DMS114 treated with DMSO at 0.1 percent for 48 hours (cell line): ENCODE results near the gene GRM7.

Experiments used
- DNase-seq: peaks from one replicate; lab custom pipeline; 2025; ENCODE audit not compliant: unreplicated experiment; lab: John Stamatoyannopoulos, UW

Gene GRM7

GRCh38 chr3:7630925-7631324 lies 770.0 kb downstream of the GRM7 start:
- DNase-seq = no peak

DNA sequence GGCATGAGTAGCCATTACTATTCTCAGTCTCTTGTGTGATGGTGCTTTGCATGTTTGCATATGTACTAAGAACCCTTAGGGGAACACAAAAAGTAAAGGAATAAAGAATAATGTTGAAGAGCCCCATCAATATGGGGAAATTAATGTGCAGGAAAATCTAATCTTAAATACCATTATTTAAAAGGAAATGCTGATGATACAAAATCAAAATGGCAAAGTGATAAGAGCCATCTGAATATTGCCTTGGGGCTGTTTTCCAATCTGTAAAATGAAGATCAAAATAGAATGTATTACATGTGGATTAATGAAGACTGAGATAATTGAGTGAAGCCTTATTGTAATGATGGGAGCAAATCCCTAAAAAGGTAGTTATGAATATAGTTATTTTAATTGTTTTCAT lies 771.4 kb downstream of the GRM7 start:
- DNase-seq = no peak

DNA sequence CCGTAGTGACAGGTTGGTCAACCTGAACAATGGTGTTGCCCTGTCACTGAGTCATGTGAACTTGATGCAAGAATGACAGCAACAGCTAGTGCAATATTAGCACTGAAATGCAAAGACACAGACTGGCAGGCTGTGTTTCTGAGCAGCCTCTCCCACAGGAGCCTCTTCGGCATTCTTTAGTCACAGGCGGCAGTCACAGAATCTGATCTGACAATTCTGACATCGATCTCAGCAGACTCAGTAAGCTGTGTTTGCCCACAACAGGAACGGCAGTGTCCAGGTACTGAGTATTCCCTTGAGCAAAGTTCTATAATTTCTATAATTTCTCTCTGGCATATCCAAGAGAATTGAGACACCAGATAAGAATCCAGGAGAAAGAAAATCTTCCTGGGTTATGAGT lies 776.8 kb downstream of the GRM7 start:
- DNase-seq = no peak

DNA sequence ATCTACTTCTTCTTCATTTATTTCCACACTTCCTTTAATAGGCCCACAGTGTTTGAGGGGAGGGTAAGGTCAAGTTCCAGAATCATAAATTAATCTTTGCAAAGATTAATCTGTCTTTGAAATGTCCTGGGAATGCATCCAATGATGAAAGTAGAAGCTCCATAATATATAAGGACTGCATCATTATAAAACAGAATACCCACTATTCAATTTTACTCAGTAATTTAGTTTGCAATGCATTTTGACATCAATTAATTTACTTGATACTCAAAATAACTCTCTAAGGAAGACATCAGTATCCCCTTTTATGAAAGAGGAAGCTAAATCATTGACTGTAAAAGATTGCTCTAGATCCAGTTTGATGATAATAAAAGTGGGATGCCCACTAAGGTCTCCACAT lies 777.2 kb downstream of the GRM7 start:
- no peak for DNase-seq

DNA sequence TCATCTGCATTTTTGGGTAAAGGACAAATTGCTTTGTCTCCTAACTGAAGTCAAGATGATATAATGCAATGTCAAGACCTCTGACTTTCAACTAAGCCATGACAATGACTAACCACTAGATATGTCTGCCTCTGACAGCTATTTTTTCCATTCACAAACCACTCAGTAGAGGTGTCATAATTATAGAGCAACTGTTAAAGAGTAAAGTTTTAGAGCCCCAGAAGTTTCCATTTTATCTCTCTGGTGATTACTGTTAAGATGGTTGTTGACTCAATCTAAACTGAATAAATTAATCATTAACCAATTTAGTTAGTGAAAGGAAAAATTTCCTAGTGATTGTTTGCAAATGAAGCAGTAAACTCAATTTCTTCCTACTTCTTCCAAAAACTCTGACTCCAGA lies 779.9 kb downstream of the GRM7 start:
- DNase-seq = no peak

GRCh38 chr3:7646851-7647250 lies 785.9 kb downstream of the GRM7 start:
- no peak for DNase-seq

- DNase-seq = no peak
These were observed 789.6 kb downstream of the GRM7 start for GRCh38 chr3:7650466-7650865.

- DNase-seq = no peak
These were observed 790.4 kb downstream of the GRM7 start for GRCh38 chr3:7651274-7651673.

DNA sequence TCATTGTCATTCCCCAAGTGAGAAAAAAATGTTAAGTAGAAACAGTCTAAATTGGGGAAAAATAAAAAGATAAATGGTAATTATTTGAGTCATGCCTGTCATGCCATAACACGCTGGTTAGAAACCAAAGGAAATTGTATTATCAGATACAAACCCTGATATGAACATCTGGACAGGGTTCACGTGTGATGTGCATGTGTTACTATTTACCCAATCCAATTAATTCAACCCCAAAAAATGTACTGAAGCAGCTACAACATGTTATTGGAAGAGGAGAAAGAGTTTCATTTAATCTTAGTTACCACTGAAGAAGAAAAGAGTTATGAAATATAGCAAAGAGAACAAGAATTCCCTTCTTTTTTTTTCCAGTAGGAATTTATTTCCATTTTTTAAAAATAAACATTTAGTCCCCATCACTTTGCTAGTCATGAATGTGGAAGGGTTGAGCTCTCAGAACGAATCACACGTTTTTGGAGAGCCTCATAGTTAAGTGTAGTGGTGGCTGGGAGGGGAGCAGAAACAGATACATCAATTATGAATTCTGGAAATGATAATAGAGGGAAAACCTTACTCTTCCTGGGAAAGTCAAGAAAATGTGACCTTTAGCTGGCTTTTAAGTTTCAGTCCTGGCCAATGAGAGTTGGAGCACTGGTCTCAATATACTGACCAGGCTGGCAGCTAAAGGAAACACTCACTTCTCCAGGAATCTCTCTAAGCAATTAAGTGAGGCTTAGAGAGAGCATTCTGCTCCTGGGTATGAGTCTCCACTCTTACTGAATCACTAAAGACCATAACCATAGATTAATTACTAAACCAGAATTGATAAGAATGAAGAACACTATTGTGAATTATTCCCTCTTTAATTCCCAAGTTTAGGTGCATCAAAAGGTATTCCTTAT lies 796.5 kb downstream of the GRM7 start:
- DNase-seq = no peak

GRCh38 chr3:7658294-7658693 lies 797.4 kb downstream of the GRM7 start:
- DNase-seq = no peak

GRCh38 chr3:7659079-7659478 lies 798.2 kb downstream of the GRM7 start:
- DNase-seq = no peak

DNA sequence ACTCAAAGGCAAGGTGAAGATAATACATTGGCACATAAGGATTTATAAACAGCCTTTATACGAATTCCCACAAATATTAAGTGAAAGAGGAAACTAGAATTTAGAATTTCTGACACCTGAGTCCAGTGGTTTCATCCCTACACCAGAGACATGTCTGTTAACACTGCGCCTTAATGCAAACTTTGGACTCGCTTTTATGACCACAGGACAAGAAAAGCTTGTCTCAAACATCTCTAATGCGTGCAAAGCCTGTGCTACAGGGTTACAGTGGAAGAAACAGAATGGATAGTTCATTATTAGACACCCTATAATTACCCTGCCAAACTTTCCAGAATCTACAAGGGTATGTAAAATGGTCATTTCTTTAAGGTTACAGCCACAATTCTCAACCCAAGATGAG lies 802.9 kb downstream of the GRM7 start:
- DNase-seq = no peak

GRCh38 chr3:7667774-7668173 lies 806.9 kb downstream of the GRM7 start:
- DNase-seq = no peak

GRCh38 chr3:7669641-7670040 lies 808.7 kb downstream of the GRM7 start:
- no peak for DNase-seq

DNA sequence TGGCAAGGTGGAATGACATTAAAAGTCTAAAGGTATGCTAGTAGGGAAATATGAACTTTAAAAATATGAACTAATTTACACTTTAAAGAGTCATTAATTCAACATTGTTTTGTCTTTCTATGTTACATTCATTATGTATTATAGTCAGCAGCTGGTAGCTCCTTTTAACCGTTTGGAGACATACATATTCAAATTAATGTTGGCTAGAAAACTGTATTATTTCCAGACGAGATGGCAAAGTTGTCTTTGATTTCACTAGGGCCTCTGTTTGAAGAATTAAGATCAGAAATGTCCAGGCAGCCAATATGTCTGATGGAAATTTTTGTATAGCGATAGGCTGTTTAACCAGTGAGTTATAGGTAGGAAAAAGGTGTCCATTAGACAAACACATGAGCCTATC lies 817.6 kb downstream of the GRM7 start:
- DNase-seq = no peak

GRCh38 chr3:7682822-7683229 lies 821.9 kb downstream of the GRM7 start:
- no peak for DNase-seq

- DNase-seq = no peak
These were observed 822.5 kb downstream of the GRM7 start for GRCh38 chr3:7683426-7683825.

DNA sequence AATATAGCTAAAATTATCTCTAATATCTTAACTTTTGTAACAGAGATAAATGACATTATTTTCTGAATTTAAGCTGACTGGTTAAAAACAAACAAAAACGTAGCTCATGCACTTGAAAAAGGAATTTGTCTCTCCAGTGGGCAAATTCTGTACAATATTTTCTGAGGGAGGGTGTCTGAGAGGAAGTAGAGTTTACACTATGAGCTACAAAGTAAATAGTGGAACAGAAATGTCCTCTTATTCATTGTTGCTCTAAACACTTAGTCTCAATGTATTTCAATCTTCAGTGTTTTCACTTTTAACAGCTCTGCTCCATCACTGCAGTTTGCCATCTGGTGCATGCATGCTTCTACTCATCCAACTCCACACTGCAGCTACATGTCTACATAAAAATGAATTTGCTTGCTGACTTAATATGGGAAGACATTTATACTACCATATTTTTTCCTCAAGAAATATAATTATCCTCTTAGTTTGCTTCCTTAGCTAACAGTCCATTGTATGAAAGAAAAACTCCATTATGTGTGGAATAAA lies 823.3 kb downstream of the GRM7 start:
- no peak for DNase-seq

GRCh38 chr3:7687428-7688147 lies 826.7 kb downstream of the GRM7 start:
- no peak for DNase-seq

- no peak for DNase-seq
These were observed 832.0 kb downstream of the GRM7 start for GRCh38 chr3:7692866-7693265.

DNA sequence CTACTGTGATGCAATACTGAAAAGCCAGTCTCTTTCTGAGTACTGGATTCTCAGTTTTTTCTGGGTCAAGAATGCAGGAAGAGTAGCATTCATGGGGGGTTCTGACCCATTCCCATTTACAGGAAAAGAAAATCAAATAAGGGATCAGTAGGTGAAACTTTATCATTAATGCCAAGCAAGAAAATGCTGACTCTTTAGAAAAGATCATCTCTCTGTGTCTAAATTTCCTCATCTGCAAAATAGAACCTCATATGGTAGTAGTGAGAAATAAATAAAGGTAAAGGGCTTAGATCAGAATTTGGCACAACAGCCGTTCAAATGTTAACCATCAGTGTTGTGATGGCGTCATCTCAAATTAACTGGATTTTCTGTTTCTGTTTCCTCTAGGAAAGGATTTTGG lies 833.1 kb downstream of the GRM7 start:
- no peak for DNase-seq

DNA sequence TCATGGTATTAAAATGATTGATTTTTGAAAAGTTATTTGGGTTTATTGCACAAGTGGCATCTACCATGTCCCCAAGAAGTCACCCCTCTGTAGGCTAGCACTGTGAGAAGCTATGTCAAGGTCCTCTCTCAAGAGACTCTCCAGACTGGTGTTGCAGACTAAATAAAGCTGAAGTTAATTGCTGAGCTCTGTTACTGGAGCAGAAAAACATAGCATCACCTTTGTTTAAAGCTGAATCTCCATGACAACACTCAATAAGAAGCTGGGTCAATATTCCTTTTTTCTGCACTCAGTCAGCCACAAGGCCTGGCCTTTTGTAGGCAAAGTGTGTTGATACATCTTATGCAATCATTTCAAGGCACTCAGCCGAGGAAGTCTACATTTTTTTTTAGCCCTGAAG lies 834.1 kb downstream of the GRM7 start:
- DNase-seq = no peak
